Endothelial cell of umbilical vein (primary cell): ENCODE results near the gene GAB2. TPM values are rescaled to one million over a fixed set of nuclear protein-coding genes. Genes with fewer than 3 reads are reported as not detected.

ENCODE experiments used
- BruUV-seq: library from RNA; stranded (reverse); fragments of 400-500 nt; replicated peaks from 2 replicates; lab custom pipeline; 2021; lab: Mats Ljungman, UMichigan
- CTCF ChIA-PET: fragments of 300-600, 350-600 bp; sonication (Branson Sonifier 250); formaldehyde crosslinking; loops from one replicate; lab custom pipeline; 2021; ENCODE audit warnings: antibody characterized with exemption, inconsistent platforms; lab: Charles Lee
- POLR2A ChIA-PET: fragments of 300-600, 350-600 bp; sonication (Branson Sonifier 250); formaldehyde crosslinking; loops from one replicate; lab custom pipeline; 2021; ENCODE audit warnings: antibody characterized with exemption, inconsistent platforms; lab: Charles Lee
- DNase-seq: peaks from one replicate; pipeline ENCODE4 v3.0.0-alpha.2; 2011; ENCODE audit warnings: low read depth, low spot score
- FAIRE-seq: peaks from 2 replicates; lab custom pipeline; 2011; peaks lifted over from hg19 to GRCh38; lab: Jason Lieb, UNC
- H2AFZ ChIP-seq: 2 replicates; pipeline ENCODE4 v1.6.0; 2012; ENCODE audit warnings: low read depth, low read length, control low read depth, inconsistent platforms
- H3K27ac ChIP-seq: 2 replicates; pipeline ENCODE4 v1.5.1; 2011; ENCODE audit warnings: low read depth, mild to moderate bottlenecking, control low read depth, low read length, moderate library complexity; ENCODE audit not compliant: insufficient read depth
- H3K27me3 ChIP-seq, 2 experiments: 2 replicates each; pipeline versions ENCODE4 v1.6.0 to v1.6.1; 2011; ENCODE audit warnings: low read length in 2 of 2, mixed read lengths in 1 of 2; ENCODE audit not compliant: control insufficient read depth in 2 of 2, insufficient read depth in 2 of 2
- H3K36me3 ChIP-seq, 2 experiments: 2 replicates in 1 of 2; 3 replicates in 1 of 2; pipeline ENCODE4 v1.5.1; 2011; ENCODE audit warnings: low read length in 2 of 2, mild to moderate bottlenecking in 1 of 2, moderate library complexity in 1 of 2; ENCODE audit not compliant: control insufficient read depth in 2 of 2, insufficient read depth in 2 of 2; ENCODE audit errors: extremely low read depth in 1 of 2
- H3K4me1 ChIP-seq: 3 replicates; pipeline ENCODE4 v1.5.1; 2011; ENCODE audit warnings: mild to moderate bottlenecking, low read length; ENCODE audit not compliant: control insufficient read depth, insufficient read depth; ENCODE audit errors: extremely low read depth
- H3K4me2 ChIP-seq: 2 replicates; pipeline ENCODE4 v1.6.1; 2011; ENCODE audit warnings: low read length, control low read depth, mixed read lengths; ENCODE audit not compliant: insufficient read depth
- H3K4me3 ChIP-seq, 3 experiments: fragments of 200-600 bp in 1 of 3; sonication (generic), shearing (Covaris generic) in 1 of 3; replicated peaks in 1 of 3; 2 replicates each; pipeline ENCODE4 v1.5.1; 2011 to 2016; ENCODE audit warnings: control low read depth in 3 of 3, low read length in 3 of 3, mild to moderate bottlenecking in 2 of 3, inconsistent platforms in 1 of 3, low read depth in 1 of 3, moderate library complexity in 1 of 3; ENCODE audit not compliant: insufficient read depth in 1 of 3
- H3K79me2 ChIP-seq: 2 replicates; pipeline ENCODE4 v1.6.0; 2012; ENCODE audit warnings: low read length, inconsistent platforms; ENCODE audit not compliant: control insufficient read depth, insufficient read depth
- H3K9ac ChIP-seq: replicated peaks from 2 replicates; pipeline ENCODE3; 2011; ENCODE audit warnings: low read length, control low read depth; ENCODE audit not compliant: insufficient read depth; ENCODE audit errors: extremely low read depth
- H3K9me1 ChIP-seq: replicated peaks from 3 replicates; pipeline ENCODE4 v1.6.0; 2011; ENCODE audit warnings: mild to moderate bottlenecking, low read length; ENCODE audit not compliant: control insufficient read depth, insufficient read depth; ENCODE audit errors: extremely low read depth
- H3K9me3 ChIP-seq: replicated peaks from 2 replicates; pipeline ENCODE4 v1.5.1; 2012; ENCODE audit warnings: low read length, inconsistent platforms; ENCODE audit not compliant: control insufficient read depth, insufficient read depth
- H4K20me1 ChIP-seq: replicated peaks from 2 replicates; pipeline ENCODE3; 2011; ENCODE audit warnings: mild to moderate bottlenecking, low read length; ENCODE audit not compliant: control insufficient read depth, insufficient read depth; ENCODE audit errors: extremely low read depth
- EZH2 ChIP-seq: IDR thresholded peaks from 2 replicates; pipeline ENCODE4 v1.6.1; 2012; ENCODE audit warnings: borderline replicate concordance, low read depth, mild to moderate bottlenecking, moderate library complexity, low read length, inconsistent platforms; ENCODE audit not compliant: severe bottlenecking
- FOS ChIP-seq: IDR thresholded peaks from 2 replicates; pipeline ENCODE4 v1.6.1; 2011; ENCODE audit warnings: mild to moderate bottlenecking, low read length, moderate library complexity, borderline replicate concordance; ENCODE audit not compliant: insufficient read depth
- GATA2 ChIP-seq: IDR thresholded peaks from 2 replicates; pipeline ENCODE4 v1.7.0; 2011; ENCODE audit warnings: low read depth, mild to moderate bottlenecking, moderate library complexity, mixed read lengths, low read length; ENCODE audit not compliant: insufficient read length, insufficient read depth
- JUN ChIP-seq: IDR thresholded peaks from 2 replicates; pipeline ENCODE4 v1.6.1; 2011; ENCODE audit warnings: borderline replicate concordance, low read depth; ENCODE audit not compliant: insufficient read length, insufficient read depth
- MYC ChIP-seq: IDR thresholded peaks from one replicate; pipeline ENCODE4 v1.6.1; 2011; ENCODE audit warnings: mild to moderate bottlenecking, low read depth, low read length
- POLR2A ChIP-seq: IDR thresholded peaks from 2 replicates; pipeline ENCODE4 v1.6.1; 2012; ENCODE audit warnings: low read depth, mild to moderate bottlenecking, control low read depth, low read length
- POLR2AphosphoS5 ChIP-seq: IDR thresholded peaks from 2 replicates; pipeline ENCODE4 v1.6.1; 2012; ENCODE audit warnings: low read depth, mild to moderate bottlenecking, control low read depth, low read length, moderate library complexity; ENCODE audit not compliant: insufficient read depth
- dilution Hi-C: fragments of 300-500 bp; cut with MboI; formaldehyde crosslinking; loops from one replicate; pipeline ENCODE4 v1.15.0; 2019; ENCODE audit warnings: low sequenced_read_pairs; ENCODE audit not compliant: extremely low pct_ligation_motif_present
- intact Hi-C: fragments of 100-400 bp; cut with micrococcal nuclease; formaldehyde crosslinking; loops from one replicate; pipeline ENCODE4 v1.10.0; 2022
- polyA plus RNA-seq, 4 experiments: library from polyadenylated mRNA; depleted of rRNA in 3 of 4; stranded (reverse) in 3 of 4; unstranded in 1 of 4; fragments of >200 nt; gene quantifications; 2 replicates each; pipeline versions ENCODE4 v1.2.1 to v1.2.3, GENCODE V29; 2011 to 2012; ENCODE audit warnings: missing spikeins in 1 of 4
- total RNA-seq: library from RNA; stranded (reverse); gene quantifications from 2 replicates; pipeline ENCODE4 v1.2.3, GENCODE V29; 2021
- TF ChIP-seq, protein P1 (sequence below), 2 donors: IDR thresholded peaks; 1 replicate in 1 of 2; 2 replicates in 1 of 2; pipeline ENCODE4 v1.5.1; 2011; ENCODE audit warnings: low read length in 2 of 2, mild to moderate bottlenecking in 2 of 2, moderate library complexity in 2 of 2, control low read depth in 1 of 2, inconsistent platforms in 1 of 2, low read depth in 1 of 2; ENCODE audit not compliant: insufficient read depth in 1 of 2; ENCODE audit errors: extremely low read depth in 1 of 2
- TF ChIP-seq, protein P2 (sequence below): IDR thresholded peaks from 2 replicates; pipeline ENCODE4 v1.6.1; 2011; ENCODE audit not compliant: insufficient read depth, insufficient read length

Gene GAB2
- total and polyA plus RNA-seq, 2 donors (not counting 3 experiments of a cell fraction or from before 2014, with no cell fraction given) = 19.6 to 39.6 TPM

DNA sequence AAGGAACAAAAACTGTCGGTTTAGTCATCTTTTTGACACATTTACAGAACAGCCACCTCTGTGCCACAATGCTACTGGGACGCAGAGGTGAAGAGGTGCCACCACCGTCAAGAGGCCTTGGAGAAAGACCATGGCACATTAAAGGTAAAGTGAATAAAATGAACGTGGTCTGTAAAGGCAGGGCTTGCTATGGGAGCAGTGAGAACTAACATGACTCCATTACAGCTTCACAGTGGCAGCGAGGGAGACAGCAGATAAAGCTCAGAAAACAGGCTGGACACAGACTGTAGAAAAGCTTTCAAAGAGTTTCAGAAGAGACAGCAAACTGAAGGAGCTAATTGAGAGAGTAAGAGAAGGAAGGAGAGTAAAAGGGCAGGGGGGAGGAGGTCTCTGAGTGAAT lies 102.9 kb downstream of the GAB2 start:
- no peak overlapping the region for H2AFZ ChIP-seq
- H3K4me2 ChIP-seq = no peak overlapping the region
- H3K36me3 ChIP-seq = no peaks in the 10 kb centered on the region
- no peak overlapping the region for H3K4me3 ChIP-seq
- no peaks in the 10 kb centered on the region for H3K27me3 ChIP-seq
- POLR2A ChIA-PET = no interaction called here
- no peak for DNase-seq
- H3K4me1 ChIP-seq = peaks cover 22% of the 10 kb centered on the region
- H3K79me2 ChIP-seq = peaks cover 45% of the 10 kb centered on the region
- peaks cover 2% of the 10 kb centered on the region for H4K20me1 ChIP-seq
- dilution Hi-C loops = no loop called here
- H3K9ac ChIP-seq = no peak overlapping the region
- no peak for TF ChIP-seq GATA2
- no peak for TF ChIP-seq EZH2
- TF ChIP-seq JUN = no peak
- TF ChIP-seq POLR2A = no peak
- no peak for TF ChIP-seq POLR2AphosphoS5
- TF ChIP-seq FOS = no peak
- CTCF ChIA-PET = interaction anchor here (0.9 to 1.7 kb wide), 3 partner anchors 86 to 250 kb away, joined by 3 to 6 read pairs (median 5); no protein-coding TSS in a partner anchor
- H3K27ac ChIP-seq = no peak overlapping the region
- no peak for FAIRE-seq
- intact Hi-C loops = no loop called here
- no TSS peak for BruUV-seq
- H3K9me1 ChIP-seq = no peaks in the 10 kb centered on the region
- H3K9me3 ChIP-seq = no peaks in the 10 kb centered on the region

DNA sequence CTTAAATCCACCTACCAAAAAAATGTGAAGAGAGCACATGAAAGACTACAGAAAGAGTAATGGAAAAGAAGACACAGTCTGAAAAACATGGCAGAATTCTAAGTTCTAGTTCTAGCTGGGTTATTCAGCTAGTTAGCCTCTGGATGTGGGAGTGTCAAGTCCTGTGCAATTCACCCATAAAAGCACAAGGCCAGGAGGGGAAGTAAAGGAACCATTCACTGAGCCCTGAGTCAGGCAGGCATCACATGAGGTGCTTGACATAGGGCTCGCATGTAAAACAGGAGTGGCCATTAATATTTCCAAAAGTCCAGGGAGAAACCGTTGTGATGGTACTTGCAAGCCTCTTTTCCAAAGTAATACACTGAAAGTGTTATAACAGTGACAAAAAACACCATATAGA lies 103.7 kb downstream of the GAB2 start:
- Histone ChIP-seq H3K27me3 (no peaks in the 10 kb centered on the region), H3K4me2 (no peak overlapping the region), H3K36me3 (no peaks in the 10 kb centered on the region), H2AFZ (no peak overlapping the region), H3K79me2 (peaks cover 50% of the 10 kb centered on the region), H4K20me1 (peaks cover 2% of the 10 kb centered on the region), H3K9me1 (no peaks in the 10 kb centered on the region), H3K9ac (no peak overlapping the region), H3K4me3 (no peak overlapping the region), H3K9me3 (no peaks in the 10 kb centered on the region), H3K4me1 (peaks cover 14% of the 10 kb centered on the region), H3K27ac (no peak overlapping the region)
- intact Hi-C loops (no loop called here), dilution Hi-C loops (no loop called here)
- POLR2A ChIA-PET = no interaction called here
- TF ChIP-seq MYC = no peak
- TF ChIP-seq POLR2A = no peak
- TF ChIP-seq GATA2 = no peak
- TF ChIP-seq JUN = no peak
- TF ChIP-seq, protein P1, sequence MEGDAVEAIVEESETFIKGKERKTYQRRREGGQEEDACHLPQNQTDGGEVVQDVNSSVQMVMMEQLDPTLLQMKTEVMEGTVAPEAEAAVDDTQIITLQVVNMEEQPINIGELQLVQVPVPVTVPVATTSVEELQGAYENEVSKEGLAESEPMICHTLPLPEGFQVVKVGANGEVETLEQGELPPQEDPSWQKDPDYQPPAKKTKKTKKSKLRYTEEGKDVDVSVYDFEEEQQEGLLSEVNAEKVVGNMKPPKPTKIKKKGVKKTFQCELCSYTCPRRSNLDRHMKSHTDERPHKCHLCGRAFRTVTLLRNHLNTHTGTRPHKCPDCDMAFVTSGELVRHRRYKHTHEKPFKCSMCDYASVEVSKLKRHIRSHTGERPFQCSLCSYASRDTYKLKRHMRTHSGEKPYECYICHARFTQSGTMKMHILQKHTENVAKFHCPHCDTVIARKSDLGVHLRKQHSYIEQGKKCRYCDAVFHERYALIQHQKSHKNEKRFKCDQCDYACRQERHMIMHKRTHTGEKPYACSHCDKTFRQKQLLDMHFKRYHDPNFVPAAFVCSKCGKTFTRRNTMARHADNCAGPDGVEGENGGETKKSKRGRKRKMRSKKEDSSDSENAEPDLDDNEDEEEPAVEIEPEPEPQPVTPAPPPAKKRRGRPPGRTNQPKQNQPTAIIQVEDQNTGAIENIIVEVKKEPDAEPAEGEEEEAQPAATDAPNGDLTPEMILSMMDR (IDR thresholded peaks at IDR 0.05; ENCODE audit: extremely low read depth in 1 of 2, insufficient read depth in 1 of 2, low read depth in 1 of 2, low read length in 2 of 2) = no peak
- TF ChIP-seq EZH2 = no peak
- TF ChIP-seq, protein P2, sequence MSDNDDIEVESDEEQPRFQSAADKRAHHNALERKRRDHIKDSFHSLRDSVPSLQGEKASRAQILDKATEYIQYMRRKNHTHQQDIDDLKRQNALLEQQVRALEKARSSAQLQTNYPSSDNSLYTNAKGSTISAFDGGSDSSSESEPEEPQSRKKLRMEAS = no peak
- no peak for TF ChIP-seq FOS
- TF ChIP-seq POLR2AphosphoS5 = no peak
- CTCF ChIA-PET = interaction anchor here (0.9 to 1.7 kb wide), 3 partner anchors 86 to 250 kb away, joined by 3 to 6 read pairs (median 5); no protein-coding TSS in a partner anchor
- no peak for DNase-seq
- no TSS peak for BruUV-seq
- FAIRE-seq = no peak
